Colon (tissue), 2 donors: ENCODE data around the gene NR1D2.

Source experiments
- FAIRE-seq: peaks from 2 replicates; lab custom pipeline; 2012; peaks lifted over from hg19 to GRCh38; lab: Jason Lieb, UNC
- donor health status: control.
- donor health status: control.

NR1D2 gene

DNA sequence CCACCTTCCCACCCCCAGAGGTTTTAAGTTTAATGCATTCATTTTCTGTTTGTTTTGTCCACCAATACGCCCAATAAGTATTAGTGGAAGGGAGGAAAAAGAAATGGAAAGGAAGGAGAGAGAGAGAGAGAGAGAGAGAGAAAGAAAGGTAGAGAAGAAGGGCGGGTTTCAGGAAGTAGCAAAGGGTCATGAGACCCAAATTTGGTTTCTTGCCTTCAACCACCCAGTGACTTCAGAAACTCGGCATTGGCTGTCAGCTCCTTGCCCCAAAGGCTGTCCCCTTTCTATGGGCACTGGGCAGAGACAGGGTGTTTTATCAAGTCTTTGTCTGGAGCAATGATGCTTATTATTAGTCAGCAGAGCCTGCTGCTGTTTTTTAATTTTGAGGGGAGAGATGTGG, 13.5 kb upstream of the NR1D2 start:
- FAIRE-seq = no peak

DNA sequence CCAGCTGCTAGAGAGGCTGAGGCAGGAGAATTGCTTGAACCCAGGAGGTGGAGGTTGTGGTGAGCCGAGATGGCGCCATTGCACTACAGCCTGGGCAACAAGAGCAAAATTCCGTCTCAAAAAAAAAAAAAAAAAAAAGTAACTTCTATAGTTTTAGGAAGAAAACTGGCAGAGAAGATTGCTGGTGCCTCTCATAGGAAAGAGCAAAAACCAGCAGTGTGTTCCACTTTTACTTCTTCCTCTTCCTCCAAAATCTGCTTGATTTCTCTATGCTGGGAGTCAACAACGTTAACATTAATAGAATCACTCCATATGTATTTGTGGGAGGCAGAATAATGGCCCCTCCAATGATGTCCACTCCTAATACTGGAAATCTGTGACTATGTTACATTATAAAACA, 12.5 kb upstream of the NR1D2 start:
- no peak for FAIRE-seq

DNA sequence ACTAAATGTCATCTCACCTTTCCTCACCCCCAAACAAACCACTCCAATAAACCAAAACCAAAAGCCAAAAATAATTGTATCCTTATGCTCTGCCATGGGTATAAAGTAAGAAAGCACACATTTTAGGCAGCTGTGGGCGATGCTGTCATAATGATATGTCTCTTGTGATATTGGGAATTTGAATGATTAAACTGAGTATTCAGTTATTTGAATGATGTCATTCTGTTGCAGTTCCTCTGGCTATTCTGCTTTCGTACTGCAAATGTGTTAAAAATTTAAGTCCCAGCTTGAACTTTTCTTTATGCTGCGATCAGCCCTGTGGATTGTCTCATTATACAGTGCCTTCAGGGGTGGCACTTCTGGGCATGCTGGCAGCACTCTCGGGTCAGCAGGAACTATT, 10.8 kb upstream of the NR1D2 start:
- FAIRE-seq = no peak

DNA sequence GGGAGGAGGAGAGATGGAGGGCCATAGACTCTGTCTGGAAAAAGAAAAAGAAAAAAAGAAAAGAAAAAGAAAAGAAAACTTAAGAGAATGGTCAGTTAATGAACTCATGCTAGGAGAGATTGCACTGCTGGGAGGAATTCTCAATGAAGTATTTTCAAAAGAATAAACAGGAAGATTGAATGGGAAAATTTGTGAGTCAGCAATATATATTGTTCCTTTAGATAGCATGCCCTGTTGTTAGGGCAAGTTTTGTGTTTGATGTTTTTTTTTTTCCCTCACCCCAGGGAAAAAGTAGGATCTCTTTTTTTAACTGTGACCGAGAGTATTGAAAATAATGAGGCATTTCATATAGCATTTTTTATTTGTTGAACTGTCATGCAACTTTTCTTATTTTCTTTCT, 7.8 kb upstream of the NR1D2 start:
- no peak for FAIRE-seq

DNA sequence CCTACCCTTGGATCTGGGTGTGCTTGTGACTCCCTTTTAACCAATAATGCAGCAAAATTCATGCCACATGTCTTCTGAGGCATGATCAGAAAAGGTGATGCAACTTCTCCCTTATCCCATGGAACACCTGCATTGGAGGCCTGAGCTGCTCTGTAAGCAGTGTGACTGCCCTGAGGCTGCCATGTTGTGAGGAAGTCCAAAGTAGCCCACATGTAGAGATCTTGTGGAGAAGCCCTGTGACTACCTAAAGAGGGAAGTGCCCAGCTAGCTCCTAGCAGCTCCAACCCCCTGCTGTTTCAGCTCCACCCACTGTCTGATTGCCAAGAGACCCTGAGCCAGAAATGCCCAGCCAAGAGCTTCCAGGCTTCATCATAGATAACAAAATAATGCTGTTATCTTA, 6.4 kb upstream of the NR1D2 start:
- FAIRE-seq = no peak

DNA sequence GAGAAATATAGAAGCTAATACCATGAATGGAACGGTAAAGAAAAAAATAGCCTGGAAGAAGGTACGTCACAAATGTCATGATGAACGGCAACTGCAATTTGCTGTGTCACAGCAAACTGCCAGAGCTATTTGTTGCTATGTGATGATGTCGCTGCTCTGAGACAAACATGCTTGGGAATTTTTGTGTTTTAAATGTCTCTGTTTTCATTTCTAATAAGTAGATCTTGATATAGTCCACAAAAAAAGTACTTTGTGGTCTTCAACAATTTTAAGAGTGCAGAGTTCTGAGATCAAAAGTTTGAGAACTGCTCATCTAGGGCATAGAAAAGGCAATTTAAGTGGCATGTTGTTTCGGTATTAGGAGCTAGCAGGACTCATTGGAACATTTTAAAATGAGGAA, 4.3 kb upstream of the NR1D2 start:
- no peak for FAIRE-seq

DNA sequence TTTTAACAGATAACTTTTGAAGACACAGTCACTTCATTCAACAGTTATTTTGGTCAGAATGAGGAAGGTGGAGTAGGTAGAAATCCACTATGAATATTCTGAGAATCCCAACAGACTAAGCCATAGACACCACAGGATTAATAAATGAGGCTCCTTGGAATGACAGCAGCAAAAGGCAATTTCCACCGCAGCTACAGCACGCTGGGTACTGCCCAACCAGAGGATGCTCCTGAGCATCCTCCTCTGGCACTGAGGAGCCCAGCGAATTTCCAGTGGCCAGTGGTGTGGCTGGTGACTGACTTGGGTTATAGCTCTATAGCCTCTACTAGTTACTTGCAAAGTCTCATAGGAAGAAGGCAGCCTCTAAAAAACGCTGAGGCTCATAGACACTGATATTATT, 3.6 kb upstream of the NR1D2 start:
- no peak for FAIRE-seq

DNA sequence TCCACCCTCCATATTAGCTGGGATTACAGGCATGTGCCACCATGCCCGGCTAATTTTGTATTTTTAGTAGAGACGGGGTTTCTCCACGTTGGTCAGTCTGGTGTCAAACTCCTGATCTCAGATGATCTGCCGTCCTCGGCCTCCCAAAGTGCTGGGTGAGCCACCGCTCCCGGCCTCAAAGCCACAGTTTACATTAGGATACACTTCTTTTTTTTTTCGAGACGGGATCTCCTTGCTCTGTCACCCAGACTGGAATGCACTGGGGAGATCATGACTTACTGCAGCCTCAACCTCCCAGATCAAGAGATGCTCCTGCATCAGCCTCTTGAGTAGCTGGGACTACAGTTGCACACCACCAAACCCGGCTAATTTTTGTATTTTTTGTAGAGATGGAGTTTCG, 2.5 kb upstream of the NR1D2 start:
- FAIRE-seq = no peak

DNA sequence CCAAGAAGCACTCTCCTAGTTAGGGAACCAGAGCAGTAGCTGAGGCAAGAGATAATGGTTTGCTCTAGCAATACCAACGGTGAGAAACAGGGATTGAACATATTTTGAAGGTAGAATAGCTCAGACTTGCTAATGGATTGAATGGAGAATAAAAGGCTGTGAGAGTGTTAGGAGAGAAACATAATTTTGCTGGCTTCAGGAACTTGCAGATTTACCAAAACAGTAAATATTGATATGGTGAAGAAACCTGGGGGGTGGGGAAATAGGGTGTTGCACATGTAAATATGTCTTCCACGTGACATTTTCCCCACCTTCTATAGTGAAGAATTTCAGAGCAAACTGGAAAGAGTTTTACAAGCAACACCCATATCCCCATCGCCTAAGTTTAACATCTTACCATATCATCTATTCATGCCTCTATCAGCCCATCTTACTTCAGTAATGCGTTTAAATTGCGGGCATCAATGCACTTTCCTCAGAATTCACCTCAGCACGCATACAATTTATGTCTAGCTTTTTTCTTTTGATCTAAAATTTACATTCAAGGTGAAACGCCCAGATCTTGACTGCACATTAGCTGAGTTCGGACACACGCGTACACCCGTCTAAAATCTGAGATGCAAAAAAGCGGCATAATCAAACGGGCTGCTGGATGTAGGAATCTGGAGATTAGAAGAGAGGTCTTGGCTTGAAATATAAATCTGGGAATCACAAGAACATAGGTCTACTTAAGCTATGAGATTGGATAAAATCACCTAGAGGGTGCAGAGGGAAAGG, 891 bp upstream of the NR1D2 start:
- no peak for FAIRE-seq

DNA sequence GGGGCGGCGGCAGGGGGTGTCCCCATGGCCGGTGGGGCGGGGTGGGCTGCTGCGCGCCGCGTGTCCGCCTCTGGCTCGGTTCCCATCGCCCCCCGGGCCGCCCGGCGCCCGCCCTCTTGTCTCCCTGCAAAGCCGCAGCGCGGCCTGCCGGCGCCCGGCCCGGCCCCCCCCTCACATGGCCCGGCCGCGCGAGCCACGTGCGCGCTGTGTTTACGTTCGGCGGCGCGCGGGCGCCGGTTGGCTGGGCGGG, 502 bp downstream of the NR1D2 start:
- FAIRE-seq = no peak

DNA sequence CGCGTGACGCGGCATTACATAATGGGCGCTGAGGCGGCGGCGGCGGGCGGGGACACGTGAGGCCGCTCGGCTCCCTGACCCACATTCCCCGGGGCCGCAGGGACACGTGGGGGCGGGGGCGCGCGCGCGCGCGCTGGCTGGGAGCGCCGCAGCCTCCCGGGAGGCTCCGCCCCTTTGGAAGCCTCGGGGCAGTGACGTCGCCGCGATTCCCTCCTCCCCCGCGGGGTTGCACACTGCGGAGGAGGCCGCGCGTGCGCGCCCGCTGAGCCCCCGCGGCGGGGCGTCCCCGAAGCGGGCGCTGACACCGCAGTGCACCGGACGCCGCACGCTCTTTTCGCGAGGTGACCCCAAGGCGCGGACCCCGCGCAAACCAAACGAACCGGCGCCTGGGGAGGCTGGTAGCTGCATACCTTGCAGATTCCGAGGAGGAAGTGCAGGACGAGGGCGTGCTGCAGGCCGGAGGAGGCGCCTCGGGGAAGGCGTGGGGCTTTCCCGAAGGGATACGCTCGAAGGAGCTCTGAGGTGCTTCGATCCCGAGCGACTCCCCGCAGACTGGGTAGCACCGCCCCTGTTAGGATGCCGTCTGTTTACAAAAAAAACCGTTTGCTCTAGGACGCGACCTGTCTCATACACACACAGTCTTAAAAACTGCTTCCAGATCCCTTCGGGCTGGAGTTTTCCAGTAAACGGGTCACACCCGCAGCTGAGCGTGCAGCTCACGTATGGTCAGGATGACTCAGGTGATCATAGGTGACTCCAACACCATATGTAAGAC, 1.0 kb downstream of the NR1D2 start:
- no peak for FAIRE-seq

DNA sequence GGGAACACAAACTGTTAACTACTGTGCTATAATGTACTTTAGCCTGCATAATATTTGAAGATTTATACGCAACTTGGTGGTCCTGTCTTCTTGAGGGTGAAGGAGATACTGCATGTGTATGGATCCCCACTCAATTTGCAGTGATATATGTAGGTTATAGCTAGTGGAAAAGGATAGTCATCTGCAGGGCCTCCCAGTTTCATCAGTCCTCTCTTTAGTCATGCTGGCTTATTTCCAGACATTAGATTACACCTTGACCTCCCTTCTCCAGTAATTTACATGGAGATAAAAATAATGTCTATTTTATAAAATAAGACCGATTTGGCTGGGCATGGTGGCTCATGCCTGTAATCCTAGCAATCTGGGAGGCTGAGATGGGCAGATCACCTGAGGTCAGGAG, 3.7 kb downstream of the NR1D2 start:
- FAIRE-seq = no peak

DNA sequence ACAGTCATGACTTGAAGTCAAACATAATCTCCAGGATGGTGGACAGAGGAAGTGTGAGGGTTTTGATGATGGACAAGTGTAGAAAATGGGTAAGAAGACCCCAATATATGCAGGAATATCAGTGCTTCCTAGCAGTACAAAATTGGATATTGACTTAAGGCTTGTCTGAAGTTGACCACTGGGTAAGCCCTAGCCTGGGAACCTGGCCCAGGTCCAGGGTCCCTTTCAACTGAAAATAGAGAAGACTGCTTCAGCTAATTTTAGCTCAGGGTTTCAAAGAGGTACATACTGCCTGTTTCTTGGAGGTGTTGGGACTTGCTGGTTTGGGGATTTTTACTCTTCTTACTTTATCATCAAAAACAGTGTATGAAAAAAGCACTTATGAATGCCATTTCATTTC, 4.7 kb downstream of the NR1D2 start:
- no peak for FAIRE-seq

DNA sequence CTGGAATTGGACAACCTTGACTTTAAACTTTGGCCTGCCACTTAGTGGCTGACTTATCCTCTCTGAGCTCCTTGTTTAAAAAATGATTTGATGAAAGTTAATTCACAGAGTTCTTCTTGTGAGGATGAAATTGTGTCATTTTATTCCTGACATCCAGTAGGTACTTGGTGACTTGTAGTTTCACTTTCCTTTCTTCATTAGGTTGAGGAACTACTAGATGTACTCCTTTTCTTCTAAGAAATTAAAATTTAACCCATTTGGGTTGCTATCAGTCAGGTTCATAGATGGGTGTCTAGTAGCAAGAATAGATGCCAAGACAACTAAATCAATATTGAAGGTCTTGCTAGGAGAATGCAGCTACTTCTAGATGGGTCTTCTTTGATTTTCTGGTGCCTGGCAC, 5.2 kb downstream of the NR1D2 start:
- FAIRE-seq = no peak

DNA sequence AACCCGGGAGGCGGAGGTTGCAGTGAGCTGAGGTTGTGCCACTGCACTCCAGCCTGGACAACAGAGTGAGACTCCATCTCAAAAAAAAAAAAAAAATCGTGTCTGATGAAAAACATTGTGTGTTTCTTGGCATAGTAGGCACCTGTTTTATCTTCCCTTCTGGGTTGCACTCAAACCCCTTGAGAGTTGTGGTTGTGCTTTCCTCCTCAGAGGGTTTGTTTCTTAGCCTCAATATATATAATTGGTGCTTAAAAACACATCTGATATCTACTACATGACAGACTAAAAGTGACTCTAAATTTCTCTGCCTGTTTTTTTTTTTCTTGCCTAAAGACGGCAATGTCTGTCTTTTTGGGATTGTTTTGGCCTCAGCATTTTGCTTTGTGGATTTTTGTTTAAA, 7.6 kb downstream of the NR1D2 start:
- no peak for FAIRE-seq

DNA sequence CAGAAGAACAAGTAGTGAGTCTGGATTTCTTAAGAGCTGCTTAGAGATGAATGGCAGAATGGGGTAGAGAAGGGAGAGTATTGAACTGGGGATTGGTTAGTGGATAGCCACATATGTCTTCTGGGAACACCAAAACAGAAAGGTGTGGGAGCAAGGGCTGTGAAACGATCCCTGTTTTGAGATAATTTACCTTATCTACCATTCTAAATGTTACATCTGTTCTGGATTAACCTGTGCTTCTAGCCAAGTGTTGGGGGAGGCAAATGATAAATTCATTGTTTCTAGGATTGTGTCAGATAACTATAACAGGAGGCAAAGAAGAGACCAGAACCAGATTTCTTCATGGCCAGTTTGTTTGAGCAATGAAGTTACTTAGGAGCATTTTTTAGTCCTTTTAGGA, 8.4 kb downstream of the NR1D2 start:
- FAIRE-seq = no peak

DNA sequence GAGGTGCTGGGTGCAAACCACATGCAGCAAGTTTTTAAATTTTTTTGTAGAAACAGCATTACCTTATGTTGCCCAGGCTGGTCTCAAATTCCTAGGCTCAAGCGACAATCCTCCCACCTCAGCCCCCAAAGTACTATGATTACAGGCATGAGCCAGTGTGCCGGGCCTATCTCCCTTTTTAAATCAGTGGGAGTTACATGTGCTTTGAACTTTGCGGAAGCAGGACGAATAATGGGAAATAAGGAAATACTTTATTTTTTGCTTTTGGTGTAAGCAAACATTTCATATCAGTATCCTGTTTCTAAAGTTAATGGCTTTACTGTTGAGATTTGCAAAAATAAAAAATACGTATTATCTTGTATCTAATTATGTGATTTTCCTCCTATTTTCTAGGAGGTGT, 9.1 kb downstream of the NR1D2 start:
- no peak for FAIRE-seq

DNA sequence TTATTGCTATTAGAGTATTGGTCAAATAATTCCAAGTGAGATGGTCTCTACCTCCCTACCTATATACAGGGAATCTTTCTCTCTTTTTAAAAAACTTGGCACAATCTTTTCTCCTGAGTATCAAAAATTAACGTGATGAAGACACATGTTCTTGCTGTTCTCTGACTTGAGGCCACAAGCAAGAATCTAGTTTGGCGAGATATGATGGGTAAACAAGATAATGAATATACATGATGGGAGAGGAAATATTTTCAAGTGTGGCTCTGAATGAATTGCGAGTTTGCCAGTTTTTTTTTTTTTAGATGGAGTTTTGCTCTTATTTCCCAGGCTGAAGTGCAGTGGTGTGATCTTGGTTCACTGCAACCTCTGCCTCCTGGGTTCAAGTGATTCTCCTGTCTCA, 11.6 kb downstream of the NR1D2 start:
- no peak for FAIRE-seq

DNA sequence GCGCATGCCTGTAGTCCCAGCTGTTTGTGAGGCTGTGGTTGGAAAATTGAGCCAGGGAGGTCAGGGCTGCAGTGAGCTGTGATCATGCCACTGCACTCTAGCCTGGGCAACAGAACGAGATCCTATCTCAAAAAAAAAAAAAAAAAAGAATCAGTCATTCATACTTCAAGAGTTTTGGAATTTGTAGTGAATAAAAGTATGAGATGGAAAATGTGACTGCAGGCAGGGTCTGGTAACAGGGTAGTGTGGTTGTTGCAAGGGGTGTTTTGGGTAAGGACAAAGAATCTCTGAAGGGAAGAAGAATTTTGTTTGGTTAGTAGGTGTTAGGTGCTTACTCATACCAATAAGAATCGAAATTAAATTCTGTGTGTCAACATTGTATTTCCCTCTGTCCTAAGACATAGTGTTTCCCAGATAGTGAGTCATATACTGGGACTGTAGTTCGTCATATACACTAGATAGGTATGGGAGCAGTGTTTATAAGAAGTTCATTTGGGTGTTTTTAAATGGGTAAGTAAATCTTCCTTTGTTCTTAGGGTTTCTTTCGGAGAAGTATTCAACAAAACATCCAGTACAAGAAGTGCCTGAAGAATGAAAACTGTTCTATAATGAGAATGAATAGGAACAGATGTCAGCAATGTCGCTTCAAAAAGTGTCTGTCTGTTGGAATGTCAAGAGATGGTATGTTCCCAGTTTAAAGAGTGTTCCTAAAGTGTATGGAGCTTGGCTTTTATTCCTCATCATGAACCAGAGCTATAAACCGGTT, 14.2 kb downstream of the NR1D2 start:
- FAIRE-seq = no peak

DNA sequence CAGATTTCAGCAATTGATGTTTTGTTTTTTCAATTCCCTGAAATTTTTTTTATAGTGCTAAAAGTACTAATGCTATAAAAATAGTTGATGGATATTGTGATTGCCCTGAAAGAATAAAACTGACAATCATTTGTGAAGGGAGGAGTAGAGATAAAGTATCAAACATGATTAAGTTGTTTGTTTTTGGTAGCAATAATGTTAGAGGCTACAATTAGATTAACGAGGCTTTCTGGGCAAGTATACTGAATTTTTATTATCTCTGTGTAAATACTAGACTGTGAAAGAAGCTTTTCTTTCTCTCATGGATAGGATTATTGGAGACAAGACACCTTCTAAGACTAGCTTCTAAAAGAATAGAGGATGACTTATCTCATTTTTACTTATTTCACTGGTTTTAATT, 15.6 kb downstream of the NR1D2 start:
- no peak for FAIRE-seq

DNA sequence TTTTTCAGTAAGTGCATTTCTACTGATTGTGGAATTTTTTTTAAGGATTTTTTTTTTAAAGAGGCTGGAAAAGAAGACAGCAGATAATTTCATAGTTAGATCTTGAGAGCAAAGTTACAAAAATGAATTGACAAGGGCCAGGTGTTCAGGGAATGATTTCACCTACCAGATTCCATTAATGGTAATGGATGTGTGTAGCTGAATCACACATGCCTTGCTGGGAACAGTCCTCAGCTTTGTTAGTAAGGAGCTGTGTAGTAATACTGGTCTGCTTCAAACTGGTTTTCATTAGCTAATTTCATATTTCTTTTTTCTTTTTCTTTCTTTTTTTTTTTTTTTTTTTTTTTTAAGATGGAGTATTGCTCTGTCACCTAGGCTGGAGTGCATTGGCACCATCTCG, 16.0 kb downstream of the NR1D2 start:
- no peak for FAIRE-seq

DNA sequence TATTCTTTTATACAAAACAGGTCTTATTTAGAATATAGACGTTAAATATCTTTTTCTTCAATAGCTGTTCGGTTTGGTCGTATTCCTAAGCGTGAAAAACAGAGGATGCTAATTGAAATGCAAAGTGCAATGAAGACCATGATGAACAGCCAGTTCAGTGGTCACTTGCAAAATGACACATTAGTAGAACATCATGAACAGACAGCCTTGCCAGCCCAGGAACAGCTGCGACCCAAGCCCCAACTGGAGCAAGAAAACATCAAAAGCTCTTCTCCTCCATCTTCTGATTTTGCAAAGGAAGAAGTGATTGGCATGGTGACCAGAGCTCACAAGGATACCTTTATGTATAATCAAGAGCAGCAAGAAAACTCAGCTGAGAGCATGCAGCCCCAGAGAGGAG, 16.8 kb downstream of the NR1D2 start:
- no peak for FAIRE-seq

DNA sequence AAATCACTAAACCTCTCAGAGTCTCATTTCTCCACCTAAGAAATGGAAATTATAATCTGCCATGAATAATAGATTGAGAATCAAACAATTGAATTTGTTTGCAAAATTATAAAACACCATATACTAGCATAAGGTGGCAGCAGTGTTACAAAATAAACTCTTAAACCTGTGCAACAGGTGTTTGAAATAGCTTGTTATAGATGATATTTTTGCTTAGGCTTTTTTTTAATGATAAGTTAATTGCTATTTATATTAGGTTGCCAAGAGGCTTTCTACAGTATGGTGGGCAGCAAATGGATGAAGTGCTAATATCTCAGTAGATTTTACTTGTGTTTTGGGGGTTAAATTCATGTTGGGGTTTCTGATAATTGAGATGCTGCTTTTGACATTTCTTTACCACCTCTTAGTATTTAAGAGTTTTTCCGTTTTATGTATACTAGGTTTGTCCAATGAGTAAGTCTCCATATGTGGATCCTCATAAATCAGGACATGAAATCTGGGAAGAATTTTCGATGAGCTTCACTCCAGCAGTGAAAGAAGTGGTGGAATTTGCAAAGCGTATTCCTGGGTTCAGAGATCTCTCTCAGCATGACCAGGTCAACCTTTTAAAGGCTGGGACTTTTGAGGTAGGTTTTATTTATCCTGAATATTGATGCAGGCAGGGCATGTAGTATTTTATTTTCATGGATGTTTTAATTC, 19.6 kb downstream of the NR1D2 start:
- no peak for FAIRE-seq
